WI38 (cell line): ENCODE measurements around the gene SEPHS2.

Experiments
- H3K4me3 ChIP-seq: 2 replicates; pipeline ENCODE4 v1.5.1; 2011; ENCODE audit warnings: low read depth, mild to moderate bottlenecking, control low read depth, low read length
- TF ChIP-seq, protein P1 (sequence below): IDR thresholded peaks from 2 replicates; pipeline ENCODE4 v1.5.1; 2012; ENCODE audit warnings: low read depth, mild to moderate bottlenecking, control low read depth, low read length

Gene SEPHS2

DNA sequence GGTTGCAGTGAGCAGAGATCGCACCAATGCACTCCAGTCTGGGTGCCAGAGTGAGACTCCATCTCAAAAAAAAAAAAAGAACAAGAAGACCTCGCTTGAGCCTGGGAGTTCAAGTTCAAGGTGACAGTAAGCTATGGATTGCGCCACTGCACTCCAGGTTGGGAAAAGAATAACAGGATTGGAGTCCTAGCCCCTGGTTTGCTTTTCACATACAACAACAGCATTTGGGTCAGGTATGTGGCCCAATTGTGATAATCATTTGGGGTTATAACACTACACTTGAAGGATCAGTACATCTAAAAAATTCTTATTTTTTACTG is 3.4 kb upstream of the SEPHS2 start:
- H3K4me3 ChIP-seq = no peak overlapping the region
- TF ChIP-seq, protein P1, sequence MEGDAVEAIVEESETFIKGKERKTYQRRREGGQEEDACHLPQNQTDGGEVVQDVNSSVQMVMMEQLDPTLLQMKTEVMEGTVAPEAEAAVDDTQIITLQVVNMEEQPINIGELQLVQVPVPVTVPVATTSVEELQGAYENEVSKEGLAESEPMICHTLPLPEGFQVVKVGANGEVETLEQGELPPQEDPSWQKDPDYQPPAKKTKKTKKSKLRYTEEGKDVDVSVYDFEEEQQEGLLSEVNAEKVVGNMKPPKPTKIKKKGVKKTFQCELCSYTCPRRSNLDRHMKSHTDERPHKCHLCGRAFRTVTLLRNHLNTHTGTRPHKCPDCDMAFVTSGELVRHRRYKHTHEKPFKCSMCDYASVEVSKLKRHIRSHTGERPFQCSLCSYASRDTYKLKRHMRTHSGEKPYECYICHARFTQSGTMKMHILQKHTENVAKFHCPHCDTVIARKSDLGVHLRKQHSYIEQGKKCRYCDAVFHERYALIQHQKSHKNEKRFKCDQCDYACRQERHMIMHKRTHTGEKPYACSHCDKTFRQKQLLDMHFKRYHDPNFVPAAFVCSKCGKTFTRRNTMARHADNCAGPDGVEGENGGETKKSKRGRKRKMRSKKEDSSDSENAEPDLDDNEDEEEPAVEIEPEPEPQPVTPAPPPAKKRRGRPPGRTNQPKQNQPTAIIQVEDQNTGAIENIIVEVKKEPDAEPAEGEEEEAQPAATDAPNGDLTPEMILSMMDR = no peak

DNA sequence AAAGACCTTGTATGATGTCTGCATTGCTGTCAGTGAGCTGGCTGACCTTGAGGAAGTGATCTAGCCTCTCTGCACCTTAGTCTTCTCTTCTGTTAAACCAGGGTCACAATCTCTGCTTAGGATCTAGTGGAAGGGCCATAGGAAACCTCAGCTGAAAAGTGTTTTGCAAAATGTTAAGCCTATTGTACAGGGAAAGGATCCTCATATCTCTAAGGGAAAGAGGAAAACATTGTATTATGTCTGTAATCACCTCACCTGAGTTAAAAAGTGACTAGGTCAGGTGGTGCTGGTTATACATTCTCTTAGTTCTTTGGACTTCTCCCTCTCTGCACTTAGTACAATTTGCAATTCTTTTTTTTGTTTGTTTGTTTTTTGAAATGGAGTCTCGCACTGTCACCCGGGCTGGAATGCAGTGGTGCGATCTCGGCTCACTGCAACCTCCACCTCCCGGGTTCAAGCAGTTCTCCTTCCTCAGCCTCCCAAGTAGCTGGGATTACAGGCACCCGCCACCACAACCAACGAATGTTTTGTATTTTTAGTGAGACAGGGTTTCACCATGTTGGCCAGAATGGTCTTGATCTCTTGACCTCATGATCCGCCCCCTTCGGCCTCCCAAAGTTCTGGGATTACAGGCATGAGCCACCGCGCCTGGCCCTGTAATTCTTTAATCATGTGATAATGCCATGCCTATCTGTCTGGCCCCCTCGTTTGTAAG is 2.0 kb upstream of the SEPHS2 start:
- H3K4me3 ChIP-seq = no peak overlapping the region
- TF ChIP-seq, protein P1 = no peak

DNA sequence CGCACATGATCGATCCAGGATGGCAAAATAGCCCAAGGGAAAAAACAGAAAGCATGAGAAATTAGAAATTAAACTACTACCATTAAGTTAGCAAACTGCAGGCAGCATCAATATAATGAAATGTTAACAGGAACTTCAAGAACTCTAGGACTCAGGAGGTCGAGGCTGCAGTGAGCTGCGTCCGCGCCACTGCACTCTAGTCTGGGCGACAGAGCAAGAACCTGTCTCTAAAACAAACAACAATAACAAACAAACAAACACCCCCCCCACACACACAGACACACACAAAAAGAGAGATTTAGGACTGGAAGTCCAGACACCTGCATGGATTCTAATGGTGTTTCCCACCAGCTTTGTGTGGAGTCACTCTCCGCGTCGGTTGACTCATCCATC is 525 bp upstream of the SEPHS2 start:
- H3K4me3 ChIP-seq = peak overlapping the region; percentile 92

DNA sequence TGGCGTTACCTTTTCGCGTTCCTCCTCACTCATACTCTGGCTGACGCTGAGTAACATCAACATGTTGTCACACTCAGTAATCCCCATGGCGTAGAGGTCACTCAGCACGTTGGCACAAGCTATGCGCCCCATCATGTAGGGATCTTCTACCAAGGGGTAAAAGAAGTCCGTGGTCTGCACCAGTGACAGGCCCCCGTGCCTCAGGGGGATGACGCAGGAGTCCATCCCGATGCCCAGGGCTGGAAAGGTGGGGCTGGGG is 596 bp downstream of the SEPHS2 start:
- TF ChIP-seq, protein P1 = no peak
- peak overlapping the region; percentile 92 for H3K4me3 ChIP-seq

More for the DNA sequence above, 525 bp upstream of the SEPHS2 start:
- TF ChIP-seq, protein P1 = no peak

DNA sequence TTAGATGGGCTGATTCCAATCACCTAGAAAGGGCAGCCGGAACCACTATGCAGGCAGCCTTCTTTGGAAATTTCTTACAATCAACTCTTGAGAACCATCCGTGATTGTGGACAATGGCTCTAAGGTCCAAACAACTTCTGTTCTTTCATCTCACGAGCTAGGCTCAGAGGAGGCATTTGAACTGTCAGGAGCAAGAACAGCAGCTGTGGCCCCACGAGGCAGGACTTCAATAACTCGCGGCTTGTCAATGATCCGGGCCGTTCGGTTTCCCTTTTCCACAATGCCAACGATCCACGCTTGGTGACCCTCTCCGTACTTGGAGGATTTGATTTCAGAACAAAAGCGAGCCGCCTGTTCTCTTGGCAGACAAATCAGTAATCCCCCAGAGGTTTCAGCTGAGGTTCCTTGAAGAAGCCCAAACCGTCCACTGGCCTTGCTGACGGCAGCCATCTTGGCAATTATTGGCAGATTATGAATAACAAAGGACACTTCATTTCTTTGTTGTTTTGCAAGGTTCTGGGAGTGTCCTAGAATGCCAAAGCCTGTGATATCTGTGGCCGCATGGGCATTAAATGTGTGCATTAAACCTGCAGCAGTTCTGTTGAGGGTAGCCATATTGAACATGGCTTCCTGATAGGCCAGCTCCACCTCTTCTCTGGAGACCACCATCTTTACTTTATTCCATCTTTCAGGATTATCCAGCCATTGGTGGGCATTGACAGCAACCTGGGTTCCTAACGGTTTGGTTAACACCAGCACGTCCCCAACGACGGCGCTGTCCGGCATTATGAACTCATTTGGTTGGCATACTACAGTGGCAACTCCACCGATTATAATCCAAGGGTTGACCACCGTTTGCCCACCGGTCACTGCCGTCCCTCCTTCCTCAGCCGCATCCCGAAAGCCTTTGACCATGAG is 1.2 kb downstream of the SEPHS2 start:
- TF ChIP-seq, protein P1 = no peak

DNA sequence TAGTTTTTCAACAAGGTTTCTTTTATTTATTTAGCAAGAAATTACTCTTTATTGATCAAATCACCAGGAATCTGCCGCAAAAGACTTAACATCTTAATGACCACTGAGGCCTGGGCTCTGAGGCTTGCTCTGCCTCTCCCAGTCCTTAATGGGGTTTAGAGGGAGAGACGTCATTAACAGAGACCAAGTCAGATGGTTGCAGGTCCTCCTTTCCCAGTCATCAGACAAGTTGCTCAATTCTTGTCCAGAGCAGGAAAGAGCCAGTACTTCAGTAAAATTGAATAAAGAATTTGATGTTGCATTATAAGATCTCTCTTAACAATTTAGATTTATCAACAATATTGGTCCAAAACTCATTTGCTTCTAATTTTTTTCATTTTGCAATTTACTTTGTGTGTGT is 2.0 kb downstream of the SEPHS2 start:
- TF ChIP-seq, protein P1 = no peak
- H3K4me3 ChIP-seq = no peak overlapping the region

More for the DNA sequence above, 1.2 kb downstream of the SEPHS2 start:
- peak overlapping the region; percentile 92 for H3K4me3 ChIP-seq

DNA sequence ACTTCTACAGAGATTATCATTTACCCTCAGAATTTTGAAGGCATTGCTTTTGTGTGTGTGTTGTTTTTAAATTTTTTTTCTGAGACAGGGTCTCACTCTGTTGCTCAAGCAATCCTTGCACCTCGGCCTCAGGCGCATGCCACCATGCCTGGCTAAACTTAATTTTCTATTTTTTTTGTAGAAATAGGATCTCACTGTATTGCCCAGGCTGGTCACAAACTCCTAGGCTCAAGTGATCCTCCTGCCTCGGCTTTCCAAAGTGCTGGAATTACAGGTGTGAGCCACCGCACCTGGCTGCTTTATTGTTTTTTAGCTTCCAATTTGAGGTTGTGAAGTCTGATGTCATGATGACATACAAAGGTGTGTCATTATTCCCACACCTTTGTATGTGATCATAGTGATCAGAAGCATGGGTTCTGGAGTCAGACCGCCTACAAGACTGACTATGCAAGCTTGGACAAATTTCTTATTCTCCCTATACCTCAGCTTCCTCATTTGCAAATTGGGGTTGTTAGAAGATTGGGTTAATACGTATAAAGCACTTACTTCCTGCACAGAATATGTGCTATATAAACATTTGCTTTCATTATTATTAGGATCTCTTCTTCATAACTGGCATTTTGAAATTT is 5.8 kb downstream of the SEPHS2 start:
- TF ChIP-seq, protein P1 = no peak
- no peak overlapping the region for H3K4me3 ChIP-seq
